Gastroesophageal sphincter (tissue), 4 donors: ENCODE data around the gene MAGEA12. TPM values are rescaled to one million over a fixed set of nuclear protein-coding genes. Genes with fewer than 3 reads are reported as not detected.
"Not testable (repeated sequence)": the region's sequence is repeated elsewhere in the genome, so short reads cannot be mapped to it uniquely, and the experiment has no call there.

Experiments used
- ATAC-seq: fragments of 150-250 bp; one replicate; pipeline ENCODE4 v1.9.1; 2016; ENCODE audit warnings: mild to moderate bottlenecking, moderate library complexity
- H3K27ac ChIP-seq, 4 donors: fragments of 200-600 bp; sonication (generic) in 3 of 4; 1 replicate in 3 of 4; 2 replicates in 1 of 4; pipeline ENCODE4 v1.5.1; 2016 to 2019
- H3K27me3 ChIP-seq: fragments of 200-600 bp; sonication (generic); one replicate; pipeline ENCODE4 v1.5.1; 2019
- H3K36me3 ChIP-seq, 2 donors: fragments of 200-600 bp; sonication (generic); one replicate each; pipeline ENCODE4 v1.5.1; 2019; ENCODE audit warnings: control low read depth in 1 of 2
- H3K4me1 ChIP-seq, 3 donors: fragments of 200-600 bp; sonication (generic); 1 replicate in 2 of 3; 2 replicates in 1 of 3; pipeline ENCODE4 v1.5.1; 2016 to 2019; ENCODE audit warnings: control low read depth in 2 of 3
- H3K4me3 ChIP-seq, 2 donors: fragments of 200-600 bp; sonication (generic); one replicate each; pipeline ENCODE4 v1.5.1; 2019; ENCODE audit warnings: mild to moderate bottlenecking in 1 of 2, moderate library complexity in 1 of 2
- H3K9me3 ChIP-seq, 3 donors: fragments of 200-600 bp; sonication (generic); one replicate each; pipeline ENCODE4 v1.5.1; 2017 to 2019; ENCODE audit warnings: control low read depth in 2 of 3
- CTCF ChIP-seq, 4 experiments: fragments of 200-600 bp in 2 of 4; fragments of 450-650 bp in 2 of 4; sonication (generic) in 1 of 4; IDR thresholded peaks; one replicate each; pipeline ENCODE4 v1.5.1; 2017 to 2019; ENCODE audit warnings: antibody characterized with exemption in 4 of 4, mild to moderate bottlenecking in 2 of 4, moderate library complexity in 2 of 4
- EP300 ChIP-seq: sonication (generic); formaldehyde crosslinking; IDR thresholded peaks from one replicate; pipeline ENCODE4 v1.6.1; 2017; ENCODE audit warnings: antibody characterized with exemption, mild to moderate bottlenecking
- POLR2A ChIP-seq, 2 donors: fragments of 450-650 bp; IDR thresholded peaks; one replicate each; pipeline ENCODE4 v1.6.1; 2017; ENCODE audit warnings: antibody characterized with exemption in 2 of 2, mild to moderate bottlenecking in 2 of 2, moderate library complexity in 1 of 2
- POLR2AphosphoS5 ChIP-seq: sonication (generic); formaldehyde crosslinking; IDR thresholded peaks from one replicate; pipeline ENCODE4 v1.6.1; 2017; ENCODE audit warnings: antibody characterized with exemption
- WGBS, 2 donors: methylation state at CpG; one replicate each; pipeline ENCODE4 v1.1.5; 2018; ENCODE audit warnings: low coverage in 1 of 2; 5-methylcytosine and 5-hydroxymethylcytosine counted together
- total RNA-seq, 4 donors: library from RNA; depleted of rRNA; stranded (reverse); fragments of >200 nt; gene quantifications; one replicate each; pipeline ENCODE4 v1.1.0, GENCODE V29; 2016

MAGEA12 gene, protein sequence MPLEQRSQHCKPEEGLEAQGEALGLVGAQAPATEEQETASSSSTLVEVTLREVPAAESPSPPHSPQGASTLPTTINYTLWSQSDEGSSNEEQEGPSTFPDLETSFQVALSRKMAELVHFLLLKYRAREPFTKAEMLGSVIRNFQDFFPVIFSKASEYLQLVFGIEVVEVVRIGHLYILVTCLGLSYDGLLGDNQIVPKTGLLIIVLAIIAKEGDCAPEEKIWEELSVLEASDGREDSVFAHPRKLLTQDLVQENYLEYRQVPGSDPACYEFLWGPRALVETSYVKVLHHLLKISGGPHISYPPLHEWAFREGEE
- total RNA-seq, result not detected

DNA sequence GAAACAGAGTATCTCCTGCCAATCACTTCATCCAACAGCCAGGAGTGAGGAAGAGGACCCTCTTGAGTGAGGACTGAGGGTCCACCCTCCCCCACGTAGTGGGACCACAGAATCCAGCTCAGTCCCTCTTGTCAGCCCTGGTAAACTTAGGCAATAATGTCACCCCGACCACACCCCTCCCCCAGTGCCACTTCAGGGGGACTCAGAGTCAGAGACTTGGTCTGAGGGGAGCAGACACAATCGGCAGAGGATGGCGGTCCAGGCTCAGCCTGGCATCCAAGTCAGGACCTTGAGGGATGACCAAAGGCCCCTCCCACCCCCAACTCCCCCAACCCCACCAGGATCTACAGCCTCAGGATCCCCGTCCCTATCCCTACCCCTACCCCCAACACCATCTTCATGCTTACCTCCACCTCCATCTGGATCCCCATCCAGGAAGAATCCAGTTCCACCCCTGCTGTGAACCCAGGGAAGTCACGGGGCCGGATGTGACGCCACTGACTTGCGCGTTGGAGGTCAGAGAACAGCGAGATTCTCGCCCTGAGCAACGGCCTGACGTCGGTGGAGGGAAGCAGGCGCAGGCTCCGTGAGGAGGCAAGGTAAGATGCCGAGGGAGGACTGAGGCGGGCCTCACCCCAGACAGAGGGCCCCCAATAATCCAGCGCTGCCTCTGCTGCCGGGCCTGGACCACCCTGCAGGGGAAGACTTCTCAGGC lies at the start of gene MAGEA12, which contains the start of gene CSAG1:
Gene MAGEA12 (plus strand): TSS at position 497 of the 715 bp plus-strand sequence. CDS start 2,405 bp downstream, outside the sequence.
Gene CSAG1 (minus strand): TSS at position 461 of the 715 bp plus-strand sequence. CDS start 1,261 bp downstream, outside the sequence.
- Histone ChIP-seq H3K27ac (no peak within 1 kb of the TSS), H3K4me1 (no peaks in the 10 kb centered on the region), H3K9me3 (no peaks in the 10 kb centered on the region), H3K36me3 (no peaks in the 10 kb centered on the region), H3K27me3 (no peaks in the 10 kb centered on the region), H3K4me3 (no peak within 1 kb of the TSS)
- no peak for ATAC-seq
- WGBS, 2 donors, result no CpG with 5 or more reads among the region's 21 CpGs
- no peak for TF ChIP-seq EP300
- no peak for TF ChIP-seq POLR2A (IDR thresholded peaks at IDR 0.05)
- TF ChIP-seq POLR2AphosphoS5, result no peak
- TF ChIP-seq CTCF (IDR thresholded peaks at IDR 0.05), result no peak

- not testable (repeated sequence) for H3K9me3 ChIP-seq, ATAC-seq, H3K27me3 ChIP-seq, H3K4me3 ChIP-seq, H3K27ac ChIP-seq, H3K4me1 ChIP-seq, H3K36me3 ChIP-seq
- no CpG with 5 or more reads among the region's 34 CpGs for WGBS, 2 donors
Measured at GRCh38 chrX:152697952-152698931, 35.3 kb upstream of the MAGEA12 start, which contains the start of gene MAGEA3. MAGEA3 (plus strand) TSS chrX:152698794; CDS start chrX:152700833, 2,039 bp downstream.

DNA sequence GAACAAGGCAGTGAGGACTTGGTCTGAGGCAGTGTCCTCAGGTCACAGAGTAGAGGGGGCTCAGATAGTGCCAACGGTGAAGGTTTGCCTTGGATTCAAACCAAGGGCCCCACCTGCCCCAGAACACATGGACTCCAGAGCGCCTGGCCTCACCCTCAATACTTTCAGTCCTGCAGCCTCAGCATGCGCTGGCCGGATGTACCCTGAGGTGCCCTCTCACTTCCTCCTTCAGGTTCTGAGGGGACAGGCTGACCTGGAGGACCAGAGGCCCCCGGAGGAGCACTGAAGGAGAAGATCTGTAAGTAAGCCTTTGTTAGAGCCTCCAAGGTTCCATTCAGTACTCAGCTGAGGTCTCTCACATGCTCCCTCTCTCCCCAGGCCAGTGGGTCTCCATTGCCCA lies 33.2 kb upstream of the MAGEA12 start:
- WGBS, 2 donors, result 100% methylated on average over 3 of the region's 5 CpGs; no CpG with 5 or more reads in 1 of the 2 donors
- H3K27me3 ChIP-seq, H3K4me3 ChIP-seq, ATAC-seq, H3K36me3 ChIP-seq, H3K9me3 ChIP-seq, H3K4me1 ChIP-seq, H3K27ac ChIP-seq: not testable (repeated sequence)

DNA sequence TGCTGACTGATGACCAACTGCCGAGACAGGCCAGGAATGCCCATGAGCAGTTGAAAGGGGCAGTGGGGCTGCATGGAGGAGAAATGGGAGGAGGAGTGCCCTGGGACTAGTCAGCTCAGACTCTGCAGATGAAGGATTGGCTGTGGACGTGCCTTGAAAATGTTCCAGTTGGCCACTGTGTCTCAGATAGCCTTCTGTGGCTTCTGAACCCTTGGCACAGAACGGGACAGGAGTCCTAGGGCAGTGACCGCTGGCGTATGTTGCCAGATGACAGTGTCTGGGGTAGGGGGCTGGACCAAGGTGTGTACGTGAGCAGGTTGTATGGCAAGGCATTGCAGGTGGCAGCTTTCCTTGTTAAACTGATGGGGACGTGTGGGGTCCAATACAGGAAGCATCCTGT lies 27.1 kb upstream of the MAGEA12 start:
- 40% methylated on average over 1 of the region's 7 CpGs; no CpG with 5 or more reads in 1 of the 2 donors for WGBS, 2 donors
- not testable (repeated sequence) for ATAC-seq, H3K4me1 ChIP-seq, H3K9me3 ChIP-seq, H3K27me3 ChIP-seq, H3K27ac ChIP-seq, H3K36me3 ChIP-seq, H3K4me3 ChIP-seq

DNA sequence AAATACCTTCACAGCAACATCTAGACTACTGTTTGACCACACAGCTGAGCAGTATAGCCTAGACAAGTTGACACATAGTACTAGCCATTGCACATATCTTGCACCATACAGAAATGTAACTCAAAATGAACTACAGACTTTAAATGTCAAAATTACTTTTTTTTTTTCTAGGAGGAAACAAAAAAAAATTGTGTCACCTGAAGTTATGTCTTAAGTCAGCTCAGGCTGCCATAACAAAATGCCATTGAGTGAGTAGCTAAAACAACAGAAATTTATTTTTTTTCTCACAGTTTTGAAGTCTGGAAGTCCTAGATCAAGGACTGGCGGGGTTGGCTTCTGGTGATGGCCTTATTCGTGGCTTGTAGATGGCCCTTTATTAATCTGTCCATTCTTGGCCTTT lies 24.4 kb upstream of the MAGEA12 start, which contains the start of gene CSAG2:
Gene CSAG2 (minus strand): TSS at position 101 of the 400 bp plus-strand sequence. CDS start 161 bp downstream, outside the sequence.
- H3K36me3 ChIP-seq, H3K4me1 ChIP-seq, H3K4me3 ChIP-seq, H3K27ac ChIP-seq, H3K27me3 ChIP-seq, H3K9me3 ChIP-seq, ATAC-seq: not testable (repeated sequence)
- WGBS, 2 donors, result no CpG with 5 or more reads among the region's 2 CpGs

- not testable (repeated sequence) for ATAC-seq, H3K36me3 ChIP-seq, H3K9me3 ChIP-seq, H3K27me3 ChIP-seq, H3K4me1 ChIP-seq, H3K27ac ChIP-seq, H3K4me3 ChIP-seq
- no CpG with 5 or more reads among the region's 5 CpGs for WGBS, 2 donors
Measured at GRCh38 chrX:152713195-152713594, 20.4 kb upstream of the MAGEA12 start.

- no CpG with 5 or more reads among the region's 35 CpGs for WGBS, 2 donors
- H3K4me1 ChIP-seq, H3K27ac ChIP-seq, H3K9me3 ChIP-seq, H3K4me3 ChIP-seq, H3K27me3 ChIP-seq, ATAC-seq, H3K36me3 ChIP-seq: not testable (repeated sequence)
Measured at GRCh38 chrX:152713815-152714787, 19.5 kb upstream of the MAGEA12 start, which contains the start of gene MAGEA2B. MAGEA2B (plus strand) TSS chrX:152714628; CDS start chrX:152717107, 2,479 bp downstream.
